ENCODE data around the gene POLR1A.
A peak's percentile ranks its signal among the peaks of the same experiment; 100 is the strongest.

POLR1A gene

DNA sequence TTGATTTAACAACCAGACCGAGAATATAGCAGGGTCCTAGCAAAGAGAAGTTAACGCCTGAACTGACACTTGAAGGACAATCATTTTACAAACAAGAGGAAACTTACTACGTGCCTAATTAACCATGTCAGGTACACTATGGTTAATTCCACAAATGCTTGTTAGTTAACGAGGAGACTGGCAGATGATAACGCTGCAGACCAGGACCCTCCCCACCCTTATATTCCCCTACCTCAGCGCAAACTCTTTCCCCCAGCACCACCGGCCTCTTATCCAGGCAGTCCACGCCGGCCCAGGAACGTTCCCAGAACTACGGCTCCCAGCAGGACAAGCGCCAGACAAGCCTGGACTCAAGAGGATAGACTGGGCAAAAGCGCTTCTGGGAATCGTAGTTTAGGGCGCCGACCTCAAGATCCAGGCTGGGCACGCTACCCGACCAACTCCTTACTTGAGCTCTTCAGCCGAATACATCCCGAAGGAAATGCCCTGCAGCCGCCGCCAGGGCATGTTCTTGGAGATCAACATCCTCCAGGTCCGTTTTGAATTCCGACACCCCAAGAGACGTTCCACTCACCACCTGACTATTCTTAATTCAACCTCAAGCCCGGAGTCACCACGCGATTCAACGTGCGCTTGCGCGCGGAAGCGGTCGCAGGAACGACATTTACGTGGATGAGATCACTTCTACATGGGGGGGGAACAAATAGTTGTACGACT lies at the start of gene POLR1A:
POLR1A (minus strand) TSS at position 635 of the 717 bp plus-strand sequence; CDS start at position 525, 110 bp downstream.
- peak within 1 kb of the TSS; percentile 74 for H3K27ac ChIP-seq
- TF ChIP-seq ZFX (IDR thresholded peaks at IDR 0.05; ENCODE audit: borderline replicate concordance): no peak
- TF ChIP-seq, protein P1, sequence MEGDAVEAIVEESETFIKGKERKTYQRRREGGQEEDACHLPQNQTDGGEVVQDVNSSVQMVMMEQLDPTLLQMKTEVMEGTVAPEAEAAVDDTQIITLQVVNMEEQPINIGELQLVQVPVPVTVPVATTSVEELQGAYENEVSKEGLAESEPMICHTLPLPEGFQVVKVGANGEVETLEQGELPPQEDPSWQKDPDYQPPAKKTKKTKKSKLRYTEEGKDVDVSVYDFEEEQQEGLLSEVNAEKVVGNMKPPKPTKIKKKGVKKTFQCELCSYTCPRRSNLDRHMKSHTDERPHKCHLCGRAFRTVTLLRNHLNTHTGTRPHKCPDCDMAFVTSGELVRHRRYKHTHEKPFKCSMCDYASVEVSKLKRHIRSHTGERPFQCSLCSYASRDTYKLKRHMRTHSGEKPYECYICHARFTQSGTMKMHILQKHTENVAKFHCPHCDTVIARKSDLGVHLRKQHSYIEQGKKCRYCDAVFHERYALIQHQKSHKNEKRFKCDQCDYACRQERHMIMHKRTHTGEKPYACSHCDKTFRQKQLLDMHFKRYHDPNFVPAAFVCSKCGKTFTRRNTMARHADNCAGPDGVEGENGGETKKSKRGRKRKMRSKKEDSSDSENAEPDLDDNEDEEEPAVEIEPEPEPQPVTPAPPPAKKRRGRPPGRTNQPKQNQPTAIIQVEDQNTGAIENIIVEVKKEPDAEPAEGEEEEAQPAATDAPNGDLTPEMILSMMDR (IDR thresholded peaks at IDR 0.05): no peak

DNA sequence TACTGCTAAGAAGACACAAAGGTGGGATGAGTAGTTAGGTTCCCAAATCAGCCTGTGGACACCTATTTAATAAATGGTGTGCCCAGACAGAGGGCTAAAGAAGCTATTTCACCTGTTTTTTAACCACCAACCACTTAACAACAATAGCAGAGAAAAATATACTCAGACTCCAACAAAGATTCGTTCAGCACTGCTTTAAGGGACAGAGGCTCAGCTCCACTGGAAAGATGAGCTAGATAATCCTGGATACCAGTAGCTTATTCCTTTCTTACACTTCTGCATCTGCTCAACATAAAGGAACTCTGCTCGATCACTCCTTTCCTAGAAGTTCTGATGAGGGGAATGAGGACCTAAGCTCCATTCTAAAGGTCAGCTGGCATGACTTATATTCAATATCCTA lies 44.8 kb upstream of the POLR1A start:
- H3K27ac ChIP-seq: no peak overlapping the region
- TF ChIP-seq ZFX (IDR thresholded peaks at IDR 0.05; ENCODE audit: borderline replicate concordance): no peak
- TF ChIP-seq, protein P1 (IDR thresholded peaks at IDR 0.05): no peak

DNA sequence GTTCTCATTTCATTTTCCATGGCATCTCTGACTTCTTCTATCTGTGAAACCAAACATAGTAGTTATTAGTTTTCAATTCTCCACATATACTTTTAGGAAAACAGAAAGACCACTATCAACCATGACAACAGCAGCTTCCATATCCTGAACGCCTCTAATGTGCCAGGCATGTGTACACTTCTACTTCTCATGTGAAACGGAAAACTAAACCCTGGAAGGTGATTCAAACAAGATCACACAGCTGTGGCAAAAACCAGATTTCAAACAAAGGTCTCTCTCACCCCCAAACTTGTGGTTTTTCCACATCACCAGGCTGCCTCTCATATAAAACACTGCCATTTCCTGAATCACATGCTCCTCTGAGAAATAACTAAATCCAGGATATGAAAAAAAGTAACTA lies 42.1 kb upstream of the POLR1A start:
- TF ChIP-seq ZFX (IDR thresholded peaks at IDR 0.05; ENCODE audit: borderline replicate concordance): no peak
- no peak overlapping the region for H3K27ac ChIP-seq

DNA sequence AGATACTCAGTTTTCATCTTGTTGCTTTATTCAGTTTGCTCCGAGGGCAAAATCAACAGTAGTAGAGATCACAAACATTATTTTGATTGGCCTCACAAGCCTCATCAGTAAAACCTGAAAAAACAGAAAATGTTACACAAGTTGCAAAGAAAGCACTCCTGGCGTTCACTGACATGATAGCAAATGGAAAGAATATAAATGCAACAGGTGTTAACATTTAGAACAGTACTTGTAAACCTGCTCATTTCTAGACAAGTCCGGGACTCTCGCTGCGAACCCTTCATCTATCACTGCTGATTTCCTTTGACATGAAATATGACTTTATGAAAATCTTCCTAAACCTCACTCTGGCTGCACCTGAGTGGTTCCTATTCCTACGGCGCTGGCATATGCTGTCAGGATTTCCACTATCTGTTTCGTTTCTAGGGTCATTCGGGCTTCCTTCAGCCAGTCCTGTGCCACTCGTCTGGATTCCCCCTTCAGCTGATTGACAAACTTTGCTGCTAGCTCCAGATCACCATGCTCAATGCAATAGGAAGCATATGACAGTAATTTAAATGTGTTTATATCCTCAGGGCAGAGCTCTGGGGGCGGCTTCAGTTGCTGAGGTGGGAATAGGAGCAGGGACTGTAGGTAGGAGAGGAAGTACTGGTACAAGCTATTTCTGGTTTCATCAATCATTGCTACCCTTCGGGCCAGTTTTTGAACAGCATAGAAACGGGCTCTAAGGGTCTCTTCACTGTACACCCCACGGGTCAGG lies 38.4 kb upstream of the POLR1A start:
- H3K27ac ChIP-seq: no peak overlapping the region
- TF ChIP-seq, protein P1 (IDR thresholded peaks at IDR 0.05): no peak
- TF ChIP-seq ZFX (IDR thresholded peaks at IDR 0.05; ENCODE audit: borderline replicate concordance): no peak

DNA sequence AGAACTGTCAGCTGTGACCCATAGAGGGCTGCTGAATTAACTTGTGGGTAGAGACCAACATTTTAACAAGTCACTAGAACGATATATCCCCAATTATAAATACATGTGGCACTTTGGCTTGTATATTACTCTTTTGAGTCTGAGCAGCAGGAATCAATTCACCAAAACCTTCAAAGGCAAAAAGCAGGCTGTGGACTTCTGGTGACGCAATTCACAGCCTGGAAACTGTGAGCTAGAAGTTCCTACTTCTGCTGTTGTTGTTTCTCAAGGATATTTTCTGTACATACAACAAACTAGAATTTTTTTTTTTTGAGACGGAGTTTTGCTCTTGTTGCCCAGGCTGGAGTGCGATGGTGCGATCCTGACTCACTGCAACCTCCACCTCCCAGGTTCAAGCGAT lies 37.6 kb upstream of the POLR1A start:
- no peak overlapping the region for H3K27ac ChIP-seq

DNA sequence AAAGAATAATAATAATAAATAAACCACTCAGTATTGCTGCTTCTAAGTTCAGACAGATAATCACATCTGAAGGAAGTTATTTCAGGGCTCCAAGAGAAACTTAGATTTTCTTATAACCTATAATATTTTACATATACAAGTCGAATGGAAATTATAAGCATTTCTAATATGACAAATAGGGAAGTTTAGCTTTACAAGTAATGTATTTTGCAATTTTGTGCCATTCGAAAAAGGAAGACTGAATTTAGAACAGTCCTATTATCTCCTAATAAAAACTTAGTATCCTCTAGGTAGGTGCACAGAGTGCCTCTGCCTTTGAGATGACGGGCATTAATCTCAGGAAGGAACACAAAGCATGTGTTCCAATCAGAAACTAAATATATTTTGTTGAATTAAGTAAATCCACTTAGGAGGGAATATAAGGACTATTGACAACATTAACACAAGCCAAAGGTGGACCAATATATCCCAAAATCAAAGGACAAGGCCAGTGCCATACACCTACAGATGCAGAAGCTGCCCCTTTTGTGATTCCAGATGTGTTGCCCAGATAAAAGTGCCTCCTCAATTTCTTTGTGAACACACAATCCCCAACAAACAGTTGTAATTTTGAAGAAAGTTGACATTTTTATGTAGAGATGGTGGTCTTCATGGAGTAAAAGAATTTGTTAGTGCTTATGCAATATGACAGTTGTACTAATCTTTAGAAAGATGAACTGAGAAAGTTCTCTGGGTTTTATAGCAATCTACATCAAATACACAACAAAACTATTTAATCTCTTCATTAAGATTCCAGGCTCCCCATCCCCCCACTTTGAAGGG lies 37.0 kb upstream of the POLR1A start:
- TF ChIP-seq ZFX (IDR thresholded peaks at IDR 0.05; ENCODE audit: borderline replicate concordance): no peak
- TF ChIP-seq, protein P1 (IDR thresholded peaks at IDR 0.05): no peak
- no peak overlapping the region; the same call in 1 of the 2 replicates for H3K27ac ChIP-seq

More for the DNA sequence above, 37.6 kb upstream of the POLR1A start:
- TF ChIP-seq ZFX (IDR thresholded peaks at IDR 0.05; ENCODE audit: borderline replicate concordance): no peak
- TF ChIP-seq, protein P1 (IDR thresholded peaks at IDR 0.05): no peak

DNA sequence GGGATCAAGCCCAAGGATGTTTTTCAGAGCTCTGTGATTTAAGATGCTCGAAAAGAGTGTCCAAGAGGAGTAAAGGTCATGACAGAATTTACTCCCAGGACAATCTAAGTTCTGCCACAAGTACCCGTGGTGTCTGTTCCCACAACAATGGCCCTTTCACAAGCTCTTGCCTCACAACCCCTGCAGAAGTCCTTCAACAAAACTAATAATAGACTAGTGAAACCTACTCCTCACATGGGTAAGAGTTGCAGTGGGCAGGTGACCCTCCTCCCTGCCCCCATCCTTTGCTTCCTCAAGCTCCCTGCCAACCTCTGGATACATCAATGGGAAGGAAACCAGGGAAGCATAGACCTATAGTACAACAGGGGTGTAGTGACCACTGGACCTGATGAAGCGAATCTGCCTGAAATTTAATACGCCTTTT lies 35.3 kb upstream of the POLR1A start:
- peak overlapping the region; percentile 14; the same call in 1 of the 2 replicates for H3K27ac ChIP-seq
- TF ChIP-seq, protein P1 (IDR thresholded peaks at IDR 0.05): no peak
- TF ChIP-seq ZFX (IDR thresholded peaks at IDR 0.05; ENCODE audit: borderline replicate concordance): no peak

Data from 22Rv1 (cell line).